Measurements from ENCODE around the gene DPYSL3. TPM values are rescaled to one million over a fixed set of nuclear protein-coding genes. Genes with fewer than 3 reads are reported as not detected.

Gene DPYSL3
- total and polyA plus RNA-seq, 9 donors = 82.4 to 160 (median 108) TPM

- no peak for DNase-seq
- H3K27me3 ChIP-seq (ENCODE audit: control insufficient read depth, insufficient read depth, low read length) = no peaks in the 10 kb centered on the region
- peak overlapping the region; percentile 78 for H3K27ac ChIP-seq (ENCODE audit: low read length)
- H3K4me3 ChIP-seq (ENCODE audit: low read length) = no peak overlapping the region
- no peaks in the 10 kb centered on the region for H3K36me3 ChIP-seq (ENCODE audit: control insufficient read depth, insufficient read depth, low read length)
- no peaks in the 10 kb centered on the region for H3K9me3 ChIP-seq (replicated peaks; ENCODE audit: control insufficient read depth, low read depth, low read length)
- peaks cover 15% of the 10 kb centered on the region for H3K4me1 ChIP-seq (ENCODE audit: control insufficient read depth, insufficient read depth, low read length)
Observed at GRCh38 chr5:147445090-147445489, 64.8 kb downstream of the DPYSL3 start.

GRCh38 chr5:147442224-147442623, 67.6 kb downstream of the DPYSL3 start:
- Histone ChIP-seq H3K27me3 (ENCODE audit: control insufficient read depth, insufficient read depth, low read length) (no peaks in the 10 kb centered on the region), H3K27ac (ENCODE audit: low read length) (peak overlapping the region; percentile 74), H3K36me3 (ENCODE audit: control insufficient read depth, insufficient read depth, low read length) (peaks cover 3% of the 10 kb centered on the region), H3K9me3 (replicated peaks; ENCODE audit: control insufficient read depth, low read depth, low read length) (no peaks in the 10 kb centered on the region), H3K4me3 (ENCODE audit: low read length) (no peak overlapping the region), H3K4me1 (ENCODE audit: control insufficient read depth, insufficient read depth, low read length) (peaks cover 19% of the 10 kb centered on the region)
- peak; percentile 70 for DNase-seq
- WGBS (ENCODE audit: insufficient coverage) = 69% methylated on average over 2 of the region's 6 CpGs

- H3K27me3 ChIP-seq (ENCODE audit: control insufficient read depth, insufficient read depth, low read length) = no peaks in the 10 kb centered on the region
- no peaks in the 10 kb centered on the region for H3K9me3 ChIP-seq (replicated peaks; ENCODE audit: control insufficient read depth, low read depth, low read length)
- no peak overlapping the region for H3K4me3 ChIP-seq (ENCODE audit: low read length)
- H3K4me1 ChIP-seq (ENCODE audit: control insufficient read depth, insufficient read depth, low read length) = peaks cover 17% of the 10 kb centered on the region
- H3K27ac ChIP-seq (ENCODE audit: low read length) = peak overlapping the region; percentile 74
- no peak for DNase-seq
- peaks cover 7% of the 10 kb centered on the region for H3K36me3 ChIP-seq (ENCODE audit: control insufficient read depth, insufficient read depth, low read length)
- no CpG with 5 or more reads among the region's 3 CpGs for WGBS (ENCODE audit: insufficient coverage)
Observed at GRCh38 chr5:147441191-147441695, 68.6 kb downstream of the DPYSL3 start.

- Histone ChIP-seq H3K36me3 (ENCODE audit: control insufficient read depth, insufficient read depth, low read length) (peaks cover 7% of the 10 kb centered on the region), H3K27ac (ENCODE audit: low read length) (no peak overlapping the region), H3K4me1 (ENCODE audit: control insufficient read depth, insufficient read depth, low read length) (peaks cover 8% of the 10 kb centered on the region), H3K4me3 (ENCODE audit: low read length) (no peak overlapping the region), H3K9me3 (replicated peaks; ENCODE audit: control insufficient read depth, low read depth, low read length) (no peaks in the 10 kb centered on the region), H3K27me3 (ENCODE audit: control insufficient read depth, insufficient read depth, low read length) (no peaks in the 10 kb centered on the region)
- no peak for DNase-seq
- 75% methylated on average over 2 of the region's 2 CpGs for WGBS (ENCODE audit: insufficient coverage)
Observed at GRCh38 chr5:147439254-147439653, 70.6 kb downstream of the DPYSL3 start.

- Histone ChIP-seq H3K36me3 (ENCODE audit: control insufficient read depth, insufficient read depth, low read length) (peaks cover 7% of the 10 kb centered on the region), H3K4me3 (ENCODE audit: low read length) (no peak overlapping the region), H3K4me1 (ENCODE audit: control insufficient read depth, insufficient read depth, low read length) (peaks cover 10% of the 10 kb centered on the region), H3K9me3 (replicated peaks; ENCODE audit: control insufficient read depth, low read depth, low read length) (no peaks in the 10 kb centered on the region), H3K27ac (ENCODE audit: low read length) (peak overlapping the region; percentile 11), H3K27me3 (ENCODE audit: control insufficient read depth, insufficient read depth, low read length) (no peaks in the 10 kb centered on the region)
- WGBS (ENCODE audit: insufficient coverage) = 67% methylated on average over 1 of the region's 6 CpGs
- DNase-seq = no peak
Observed at GRCh38 chr5:147437161-147437596, 72.7 kb downstream of the DPYSL3 start.

- Histone ChIP-seq H3K27me3 (ENCODE audit: control insufficient read depth, insufficient read depth, low read length) (no peaks in the 10 kb centered on the region), H3K4me3 (ENCODE audit: low read length) (no peak overlapping the region), H3K4me1 (ENCODE audit: control insufficient read depth, insufficient read depth, low read length) (peaks cover 15% of the 10 kb centered on the region), H3K36me3 (ENCODE audit: control insufficient read depth, insufficient read depth, low read length) (peaks cover 7% of the 10 kb centered on the region), H3K27ac (ENCODE audit: low read length) (no peak overlapping the region), H3K9me3 (replicated peaks; ENCODE audit: control insufficient read depth, low read depth, low read length) (no peaks in the 10 kb centered on the region)
- 40% methylated on average over 1 of the region's 3 CpGs for WGBS (ENCODE audit: insufficient coverage)
- no peak for DNase-seq
Observed at GRCh38 chr5:147436596-147436995, 73.3 kb downstream of the DPYSL3 start.

- no CpG with 5 or more reads among the region's 3 CpGs for WGBS (ENCODE audit: insufficient coverage)
- DNase-seq = no peak
- Histone ChIP-seq H3K27ac (ENCODE audit: low read length) (no peak overlapping the region), H3K9me3 (replicated peaks; ENCODE audit: control insufficient read depth, low read depth, low read length) (no peaks in the 10 kb centered on the region), H3K4me1 (ENCODE audit: control insufficient read depth, insufficient read depth, low read length) (peaks cover 20% of the 10 kb centered on the region), H3K4me3 (ENCODE audit: low read length) (no peak overlapping the region), H3K27me3 (ENCODE audit: control insufficient read depth, insufficient read depth, low read length) (no peaks in the 10 kb centered on the region), H3K36me3 (ENCODE audit: control insufficient read depth, insufficient read depth, low read length) (peaks cover 7% of the 10 kb centered on the region)
Observed at GRCh38 chr5:147434049-147434448, 75.8 kb downstream of the DPYSL3 start.

- H3K4me3 ChIP-seq (ENCODE audit: low read length) = no peak overlapping the region
- DNase-seq = no peak
- no peaks in the 10 kb centered on the region for H3K9me3 ChIP-seq (replicated peaks; ENCODE audit: control insufficient read depth, low read depth, low read length)
- H3K27me3 ChIP-seq (ENCODE audit: control insufficient read depth, insufficient read depth, low read length) = no peaks in the 10 kb centered on the region
- no CpG with 5 or more reads among the region's 4 CpGs for WGBS (ENCODE audit: insufficient coverage)
- H3K4me1 ChIP-seq (ENCODE audit: control insufficient read depth, insufficient read depth, low read length) = peaks cover 17% of the 10 kb centered on the region
- no peak overlapping the region for H3K27ac ChIP-seq (ENCODE audit: low read length)
- H3K36me3 ChIP-seq (ENCODE audit: control insufficient read depth, insufficient read depth, low read length) = peaks cover 5% of the 10 kb centered on the region
Observed at GRCh38 chr5:147432323-147432722, 77.5 kb downstream of the DPYSL3 start.

GRCh38 chr5:147431586-147431985, 78.3 kb downstream of the DPYSL3 start:
- Histone ChIP-seq H3K36me3 (ENCODE audit: control insufficient read depth, insufficient read depth, low read length) (no peaks in the 10 kb centered on the region), H3K4me1 (ENCODE audit: control insufficient read depth, insufficient read depth, low read length) (peaks cover 13% of the 10 kb centered on the region), H3K27ac (ENCODE audit: low read length) (peak overlapping the region; percentile 49), H3K27me3 (ENCODE audit: control insufficient read depth, insufficient read depth, low read length) (no peaks in the 10 kb centered on the region), H3K9me3 (replicated peaks; ENCODE audit: control insufficient read depth, low read depth, low read length) (no peaks in the 10 kb centered on the region), H3K4me3 (ENCODE audit: low read length) (no peak overlapping the region)
- 0% methylated on average over 1 of the region's 3 CpGs for WGBS (ENCODE audit: insufficient coverage)
- no peak for DNase-seq

- H3K36me3 ChIP-seq (ENCODE audit: control insufficient read depth, insufficient read depth, low read length) = no peaks in the 10 kb centered on the region
- H3K27me3 ChIP-seq (ENCODE audit: control insufficient read depth, insufficient read depth, low read length) = no peaks in the 10 kb centered on the region
- peak; percentile 70 for DNase-seq
- H3K27ac ChIP-seq (ENCODE audit: low read length) = no peak overlapping the region
- WGBS (ENCODE audit: insufficient coverage) = no CpG with 5 or more reads among the region's 2 CpGs
- H3K9me3 ChIP-seq (replicated peaks; ENCODE audit: control insufficient read depth, low read depth, low read length) = no peaks in the 10 kb centered on the region
- peaks cover 13% of the 10 kb centered on the region for H3K4me1 ChIP-seq (ENCODE audit: control insufficient read depth, insufficient read depth, low read length)
- H3K4me3 ChIP-seq (ENCODE audit: low read length) = no peak overlapping the region
Observed at GRCh38 chr5:147430628-147431027, 79.2 kb downstream of the DPYSL3 start.
